ENCODE results near the gene EFCAB6. TPM values are rescaled to one million over a fixed set of nuclear protein-coding genes. Genes with fewer than 3 reads are reported as not detected.

Gene EFCAB6
- total and polyA plus RNA-seq, 2 donors (not counting 3 experiments of a cell fraction or from before 2014, with no cell fraction given) = 0.07 to 0.31 TPM

GRCh38 chr22:43491737-43492136 is 320.4 kb downstream of the EFCAB6 start:
- no TSS peak for BruUV-seq (replicated peaks)
- CTCF ChIA-PET = no interaction called here
- POLR2A ChIA-PET = no interaction called here

More at GRCh38 chr22:43491737-43492136, 320.4 kb downstream of the EFCAB6 start:
- H2AFZ ChIP-seq (ENCODE audit: low read depth, low read length) = no peak overlapping the region
- H4K20me1 ChIP-seq (replicated peaks; ENCODE audit: control insufficient read depth, extremely low read depth, insufficient read depth, low read length) = no peaks in the 10 kb centered on the region
- no peaks in the 10 kb centered on the region for H3K4me1 ChIP-seq (ENCODE audit: control insufficient read depth, extremely low read depth, insufficient read depth, low read length)
- no peaks in the 10 kb centered on the region for H3K27me3 ChIP-seq (ENCODE audit: control insufficient read depth in 2 of 2, insufficient read depth in 2 of 2, low read length in 2 of 2)
- no peak for FAIRE-seq
- H3K4me2 ChIP-seq (ENCODE audit: insufficient read depth, low read length) = no peak overlapping the region
- no peak for TF ChIP-seq POLR2A (IDR thresholded peaks at IDR 0.05; ENCODE audit: low read depth, low read length)
- TF ChIP-seq FOS (IDR thresholded peaks at IDR 0.05; ENCODE audit: borderline replicate concordance, insufficient read depth, low read length) = no peak
- no peak for TF ChIP-seq EZH2 (IDR thresholded peaks at IDR 0.05; ENCODE audit: borderline replicate concordance, low read depth, low read length, severe bottlenecking)
- TF ChIP-seq POLR2AphosphoS5 (IDR thresholded peaks at IDR 0.05; ENCODE audit: insufficient read depth, low read depth, low read length) = no peak
- no peak for TF ChIP-seq CTCF (IDR thresholded peaks at IDR 0.05; ENCODE audit: extremely low read depth in 1 of 2, insufficient read depth in 1 of 2, low read depth in 1 of 2, low read length in 2 of 2)
- no peak for TF ChIP-seq JUN (IDR thresholded peaks at IDR 0.05; ENCODE audit: borderline replicate concordance, insufficient read depth, insufficient read length, low read depth)
- TF ChIP-seq MAX (IDR thresholded peaks at IDR 0.05; ENCODE audit: insufficient read depth, insufficient read length) = no peak
- no peak for TF ChIP-seq MYC (IDR thresholded peaks at IDR 0.05; ENCODE audit: low read depth, low read length)
- TF ChIP-seq GATA2 (IDR thresholded peaks at IDR 0.05; ENCODE audit: insufficient read depth, insufficient read length, low read depth, low read length) = no peak
- no peaks in the 10 kb centered on the region for H3K9me1 ChIP-seq (replicated peaks; ENCODE audit: control insufficient read depth, extremely low read depth, insufficient read depth, low read length)
- H3K27ac ChIP-seq (ENCODE audit: insufficient read depth, low read depth, low read length) = no peak overlapping the region
- H3K79me2 ChIP-seq (ENCODE audit: control insufficient read depth, insufficient read depth, low read length) = no peaks in the 10 kb centered on the region
- H3K9me3 ChIP-seq (replicated peaks; ENCODE audit: control insufficient read depth, insufficient read depth, low read length) = peaks cover 2% of the 10 kb centered on the region
- no peak overlapping the region for H3K4me3 ChIP-seq (replicated peaks in 1 of 3; ENCODE audit: insufficient read depth in 1 of 3, low read depth in 1 of 3, low read length in 3 of 3)
- dilution Hi-C loops (cut with MboI; ENCODE audit: extremely low pct_ligation_motif_present, low sequenced_read_pairs) (no loop called here), intact Hi-C loops (cut with micrococcal nuclease) (no loop called here)
- no peak for DNase-seq (ENCODE audit: low read depth, low spot score)
- H3K9ac ChIP-seq (replicated peaks; ENCODE audit: extremely low read depth, insufficient read depth, low read length) = no peak overlapping the region
- H3K36me3 ChIP-seq (ENCODE audit: control insufficient read depth in 2 of 2, extremely low read depth in 1 of 2, insufficient read depth in 2 of 2, low read length in 2 of 2) = no peaks in the 10 kb centered on the region

Data from endothelial cell of umbilical vein (primary cell).